ENCODE data around the gene RPUSD1. TPM values are rescaled to one million over a fixed set of nuclear protein-coding genes. Genes with fewer than 3 reads are reported as not detected.
"Not testable (repeated sequence)": the region's sequence is repeated elsewhere in the genome, so short reads cannot be mapped to it uniquely, and the experiment has no call there.

The RPUSD1 gene
- total RNA-seq, 1 donor from 2014 or later = 9.7 TPM

DNA sequence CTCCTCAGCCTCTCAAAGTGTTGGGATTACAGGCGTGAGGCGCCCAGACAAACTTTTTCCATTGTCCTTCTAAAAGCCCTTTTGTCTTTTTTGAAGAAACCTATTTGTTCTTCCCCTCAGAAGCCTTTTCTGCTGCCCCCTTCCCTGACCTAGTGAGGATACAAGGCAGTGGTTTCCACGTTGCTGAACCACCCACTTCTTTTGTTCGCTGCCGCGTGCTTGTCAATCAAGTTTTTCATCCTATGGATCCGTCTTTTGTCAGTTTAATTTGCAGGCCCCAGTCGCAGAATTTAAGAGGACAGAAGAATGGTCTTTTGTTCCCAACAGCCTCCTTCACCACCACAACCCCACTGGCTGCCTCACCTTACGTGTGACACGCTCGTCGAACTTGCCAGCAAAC, 32.6 kb upstream of the RPUSD1 start:
- ATAC-seq = no peak
- intact Hi-C loops (cut with DNase I) = no loop called here

DNA sequence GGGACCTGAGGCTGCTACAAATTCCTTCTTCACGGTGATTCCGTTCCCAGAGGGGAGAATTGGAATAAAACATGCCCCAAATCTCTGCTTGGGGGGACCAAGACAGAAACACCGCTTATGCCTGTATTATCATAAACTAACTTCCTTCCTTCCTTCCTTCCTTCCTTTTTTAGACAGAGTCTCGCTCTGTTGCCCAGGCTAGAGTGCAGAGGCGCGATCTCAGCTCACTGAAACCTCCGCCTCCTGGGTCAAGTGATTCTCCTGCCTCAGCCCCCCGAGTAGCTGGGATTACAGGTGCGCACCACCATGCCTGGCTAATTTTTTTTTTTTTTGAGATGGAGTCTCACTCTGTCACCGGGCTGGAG, 31.8 kb upstream of the RPUSD1 start:
- intact Hi-C loops (cut with DNase I); ATAC-seq; DNase-seq (ENCODE audit: missing footprints): not testable (repeated sequence)

More for the DNA sequence above, 32.6 kb upstream of the RPUSD1 start:
- DNase-seq (ENCODE audit: missing footprints) = no peak

DNA sequence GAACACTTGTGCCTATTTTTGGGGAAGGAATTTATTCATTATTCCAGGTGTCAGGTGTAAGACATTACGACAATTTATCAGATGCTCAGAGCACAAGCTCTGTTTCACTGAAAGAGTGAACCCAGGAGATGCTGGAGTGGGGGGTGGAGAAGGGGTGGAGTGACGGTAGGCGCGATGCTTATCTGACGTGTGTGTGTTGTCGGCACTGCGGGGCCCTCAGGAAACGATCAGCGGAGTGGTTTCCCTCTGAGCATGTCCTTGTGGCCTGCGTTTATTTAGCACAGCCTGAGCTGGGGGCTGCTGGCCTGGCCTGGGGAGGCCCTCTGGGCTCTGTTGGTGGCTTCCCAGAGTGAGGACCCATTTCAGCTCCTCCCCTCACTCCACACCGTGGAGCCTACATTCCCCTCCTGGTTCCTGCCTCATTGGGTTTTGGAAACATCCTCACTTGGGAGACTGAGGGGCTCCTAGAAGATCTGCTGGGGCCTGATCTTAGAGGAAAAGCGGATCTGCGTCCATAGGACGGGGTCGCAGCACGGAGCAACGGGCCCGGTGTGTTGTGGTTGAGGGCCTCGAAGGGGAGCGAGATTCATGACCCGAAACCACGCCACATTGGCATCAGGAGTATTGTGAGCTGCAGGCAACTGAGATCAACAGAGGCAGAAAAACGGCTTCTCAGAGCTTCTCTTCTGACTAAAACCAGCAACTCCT, 31.3 kb upstream of the RPUSD1 start:
- DNase-seq (ENCODE audit: missing footprints) (no peak), ATAC-seq (no peak)
- intact Hi-C loops (cut with DNase I) = no loop called here

DNA sequence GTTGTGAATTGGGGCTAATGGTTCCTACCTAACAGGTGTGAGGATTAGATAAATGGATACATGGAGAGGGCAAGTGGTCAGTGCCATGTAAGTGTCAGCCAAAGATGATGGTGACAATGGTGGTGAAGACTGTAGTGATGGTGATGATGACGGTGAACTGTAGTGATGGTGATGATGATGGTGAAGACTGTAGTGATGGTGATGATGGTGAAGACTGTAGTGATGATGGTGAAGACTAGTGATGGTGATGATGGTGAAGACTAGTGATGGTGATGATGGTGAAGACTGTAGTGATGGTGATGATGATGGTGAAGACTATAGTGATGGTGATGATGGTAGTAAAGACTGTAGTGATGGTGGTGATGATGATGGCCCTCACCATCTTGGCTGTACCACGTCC, 30.4 kb upstream of the RPUSD1 start:
- intact Hi-C loops (cut with DNase I) = no loop called here
- DNase-seq (ENCODE audit: missing footprints) (no peak), ATAC-seq (no peak)

DNA sequence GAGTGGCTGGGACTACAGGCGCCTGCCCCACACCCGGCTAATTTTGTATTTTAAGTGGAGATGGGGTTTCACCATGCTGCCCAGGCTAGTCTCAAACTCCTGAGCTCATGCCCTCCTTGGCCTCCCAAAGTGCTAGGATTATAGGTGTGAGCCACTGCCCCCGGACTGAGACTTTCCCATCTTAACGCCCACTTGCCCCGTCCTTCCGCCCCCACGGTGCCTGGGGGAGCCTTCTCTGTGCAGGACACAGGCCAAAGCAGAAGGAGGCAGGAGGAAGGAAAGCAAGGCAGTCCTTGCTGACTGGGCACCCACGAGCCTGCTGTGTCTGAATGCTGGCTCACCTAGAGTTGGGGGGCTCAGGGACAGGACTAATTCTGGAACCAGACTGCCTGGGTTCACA, 30.0 kb upstream of the RPUSD1 start:
- DNase-seq (ENCODE audit: missing footprints) (no peak), ATAC-seq (no peak)
- intact Hi-C loops (cut with DNase I) = no loop called here

DNA sequence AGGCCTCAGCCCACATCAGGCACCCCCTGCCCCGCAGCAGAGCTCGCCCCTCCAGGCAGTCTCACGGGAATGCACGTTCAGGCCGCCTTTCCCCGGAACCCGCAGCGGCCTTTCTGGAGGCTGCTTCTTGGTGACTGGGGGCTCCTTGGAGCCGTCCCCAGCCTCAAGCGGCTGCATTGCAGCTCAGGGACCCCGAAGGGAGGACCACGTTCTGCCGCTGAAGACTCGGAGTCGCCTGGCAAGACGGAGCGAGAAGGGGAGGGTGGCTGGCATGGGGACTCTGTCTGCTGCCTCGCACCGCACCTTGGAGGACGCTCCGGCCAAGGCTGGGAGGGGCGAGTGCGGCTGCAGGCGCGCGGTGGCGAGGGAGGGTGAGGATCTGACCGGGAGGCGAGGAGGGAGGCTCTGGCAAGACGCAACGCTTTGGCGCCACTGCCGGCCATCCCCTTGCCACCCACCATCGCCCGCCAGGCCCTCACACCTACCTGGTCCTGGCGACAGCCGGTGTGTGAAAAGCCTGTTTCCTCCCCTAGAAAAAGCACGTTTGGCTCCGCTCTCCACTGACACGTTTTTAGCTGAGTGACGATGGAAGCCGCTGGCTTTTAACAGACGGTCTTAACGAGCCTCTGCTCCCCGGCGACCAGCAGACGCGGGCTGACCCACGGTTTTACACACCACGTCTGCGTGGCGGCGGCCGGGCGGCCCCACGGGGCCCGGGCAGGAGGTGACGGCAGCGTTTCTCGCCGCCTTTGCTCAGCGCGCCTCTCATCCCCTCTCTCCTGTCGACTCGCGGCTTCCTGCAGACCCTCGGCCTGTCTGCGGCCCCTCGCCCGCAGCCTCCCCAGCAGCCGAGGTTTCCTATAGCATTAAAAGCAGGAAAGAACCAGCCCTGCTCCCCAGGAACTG, 29.1 kb upstream of the RPUSD1 start:
- intact Hi-C loops (cut with DNase I) = no loop called here
- ATAC-seq (no peak), DNase-seq (ENCODE audit: missing footprints) (no peak)

DNA sequence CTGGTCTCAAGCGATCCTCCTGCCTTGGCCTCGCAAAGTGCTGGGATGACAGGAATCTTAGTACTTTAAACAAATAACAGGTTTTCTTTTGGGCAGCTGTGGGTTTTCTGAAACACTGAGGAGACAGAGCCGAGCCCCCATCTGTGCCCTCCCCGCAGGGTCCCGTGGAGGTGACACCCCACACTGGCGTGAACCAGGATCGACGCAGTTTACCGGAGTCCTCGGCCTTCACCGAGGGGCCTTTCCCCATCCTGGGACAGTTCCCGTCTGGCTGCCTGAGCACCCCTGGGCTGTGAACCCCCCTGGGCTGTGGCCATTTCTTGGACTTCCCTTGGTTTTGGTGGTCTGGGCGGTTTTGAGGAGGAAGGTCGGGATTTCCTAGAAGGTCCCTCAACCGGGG, 27.7 kb upstream of the RPUSD1 start:
- intact Hi-C loops (cut with DNase I) = no loop called here
- no peak for DNase-seq (ENCODE audit: missing footprints)
- ATAC-seq = no peak

DNA sequence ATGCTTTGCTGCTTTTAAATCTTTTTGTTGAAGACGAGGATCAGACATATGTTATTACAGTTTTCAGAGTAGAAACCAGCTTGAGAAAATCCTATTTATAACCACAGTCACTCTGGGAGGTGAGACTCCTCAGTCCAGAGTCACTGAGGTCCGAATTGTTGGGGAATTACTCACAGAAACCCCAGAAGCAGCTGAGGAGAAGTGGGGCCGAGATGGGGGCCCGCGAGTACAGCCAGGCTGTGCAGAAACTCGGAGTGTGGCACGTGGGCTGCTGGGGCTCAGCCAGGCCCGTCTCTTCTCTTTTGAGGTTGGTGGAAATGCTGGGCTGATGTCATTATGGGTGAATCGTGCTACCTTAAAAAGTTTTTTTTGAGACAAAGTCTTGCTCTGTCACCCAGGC, 26.8 kb upstream of the RPUSD1 start:
- DNase-seq (ENCODE audit: missing footprints) = no peak
- intact Hi-C loops (cut with DNase I) = no loop called here
- no peak for ATAC-seq

DNA sequence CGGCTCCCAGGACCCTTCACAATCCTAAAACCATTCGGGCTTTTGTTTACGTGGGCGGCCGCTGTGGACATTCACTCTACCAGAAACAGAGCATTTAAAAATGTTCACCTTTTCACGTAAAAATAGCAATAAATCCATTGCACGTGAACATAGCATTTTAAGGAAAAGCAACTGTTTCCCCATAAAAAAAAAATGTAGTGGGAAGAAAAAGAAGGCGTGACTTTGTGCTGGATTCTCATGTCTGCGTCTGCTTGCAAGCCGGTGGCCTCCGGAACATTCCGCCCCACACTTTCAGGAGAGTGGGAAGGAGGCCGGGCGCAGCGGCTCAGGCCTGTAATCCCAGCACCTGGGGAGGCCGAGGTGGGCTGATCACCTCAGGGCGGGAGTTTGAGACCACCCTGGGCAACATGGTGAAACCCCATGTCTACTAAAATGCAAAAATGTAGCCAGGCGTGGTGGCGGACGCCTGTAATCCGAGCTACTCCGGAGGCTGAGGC, 25.8 kb upstream of the RPUSD1 start:
- ATAC-seq (no peak), DNase-seq (ENCODE audit: missing footprints) (no peak)
- intact Hi-C loops (cut with DNase I) = loop anchor here (1.0 to 2.0 kb wide), 2 partner anchors 241 to 289 kb away; no protein-coding TSS in a partner anchor

DNA sequence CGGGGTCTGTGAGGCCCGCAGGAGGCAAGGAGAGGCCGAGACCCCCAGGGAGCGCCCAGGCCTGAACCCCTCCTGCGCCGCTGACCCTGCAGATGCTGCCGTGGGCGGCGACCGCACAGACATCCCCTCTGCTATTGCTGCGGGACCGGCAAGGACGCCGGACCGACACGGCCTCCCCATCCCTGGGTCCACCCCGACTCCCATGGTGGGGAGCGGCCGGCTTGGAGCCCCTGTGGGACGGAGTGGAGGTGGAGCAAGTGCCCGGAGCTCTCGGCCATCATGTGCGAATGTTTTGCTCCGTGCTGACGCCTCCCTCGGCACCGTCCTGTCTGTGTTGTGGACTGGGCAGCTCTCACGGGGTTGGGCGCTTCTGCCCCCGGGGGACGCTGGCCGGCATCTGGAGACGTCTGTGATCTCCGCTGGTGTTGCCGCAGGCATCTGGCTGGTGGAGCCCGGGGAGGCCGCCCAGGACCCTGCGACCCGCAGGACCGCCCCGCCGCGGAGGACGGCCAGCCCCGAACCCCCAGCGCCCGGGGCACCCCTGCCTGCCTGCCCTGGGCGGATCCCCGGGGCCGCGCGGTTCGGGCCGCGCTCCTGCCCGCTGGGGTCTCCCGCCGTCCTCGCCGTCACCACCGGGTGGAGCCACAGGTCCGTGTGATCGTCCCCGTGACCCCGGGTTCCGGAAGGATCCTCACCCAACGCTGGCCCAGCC, 25.2 kb upstream of the RPUSD1 start:
- DNase-seq (ENCODE audit: missing footprints) (no peak), ATAC-seq (peak; percentile 76)
- intact Hi-C loops (cut with DNase I) = loop anchor here (1.0 to 2.0 kb wide), 2 partner anchors 242 to 289 kb away; no protein-coding TSS in a partner anchor

DNA sequence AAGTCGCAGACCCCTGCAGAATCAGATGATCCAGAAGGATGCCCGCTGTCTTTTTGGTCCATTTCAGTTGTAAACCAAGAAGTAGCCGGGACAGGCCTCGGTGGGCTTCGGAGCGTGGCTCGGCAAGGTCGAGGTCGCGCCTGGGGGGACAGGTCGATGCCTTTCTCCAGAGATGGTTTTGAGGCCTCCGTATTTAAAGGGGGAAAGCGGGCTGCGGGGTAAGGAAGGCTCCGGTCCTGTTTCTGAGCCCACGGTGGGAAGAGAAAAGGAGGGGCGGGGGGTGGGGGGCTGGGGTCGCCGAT, 19.9 kb upstream of the RPUSD1 start:
- intact Hi-C loops (cut with DNase I) = no loop called here
- ATAC-seq = no peak
- no peak for DNase-seq (ENCODE audit: missing footprints)

DNA sequence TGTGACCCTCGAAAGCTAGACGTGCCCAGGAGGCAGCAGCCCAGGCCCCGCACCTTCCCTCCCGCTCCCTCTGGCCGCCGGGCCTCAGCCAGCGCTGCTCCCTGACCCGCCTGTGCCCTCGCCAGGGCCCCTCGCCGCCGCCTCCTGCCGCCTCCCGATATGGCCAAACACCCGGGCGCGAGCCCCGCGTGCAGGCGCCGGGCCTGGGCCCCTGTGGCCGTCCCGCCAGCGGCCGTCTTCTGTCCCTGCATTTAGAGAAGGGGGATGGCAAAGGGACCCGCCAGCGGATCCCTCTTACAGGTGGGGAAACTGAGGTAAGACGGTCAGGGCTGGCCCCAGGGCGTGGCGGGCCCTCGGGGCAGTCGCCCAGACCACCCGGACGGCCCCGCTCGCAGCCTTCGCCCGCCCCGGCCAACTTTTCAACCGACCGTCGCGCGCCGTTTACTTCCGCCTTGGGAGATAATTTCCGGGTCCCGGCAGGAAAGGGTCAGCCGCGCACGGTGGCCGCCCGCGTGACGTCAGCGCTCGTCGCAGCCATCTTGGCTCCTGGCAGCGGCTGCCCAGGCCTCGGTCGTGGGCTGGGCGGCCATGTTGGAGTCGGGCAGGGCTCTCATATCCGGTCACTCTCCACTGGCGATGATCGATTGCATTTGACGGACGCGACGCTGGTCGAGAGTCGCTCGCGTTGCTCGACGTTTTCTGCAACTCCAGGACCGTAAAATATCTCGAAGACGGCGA, 19.3 kb upstream of the RPUSD1 start:
- intact Hi-C loops (cut with DNase I) = no loop called here
- DNase-seq (ENCODE audit: missing footprints) = peak; percentile 97
- ATAC-seq = peak; percentile 98

DNA sequence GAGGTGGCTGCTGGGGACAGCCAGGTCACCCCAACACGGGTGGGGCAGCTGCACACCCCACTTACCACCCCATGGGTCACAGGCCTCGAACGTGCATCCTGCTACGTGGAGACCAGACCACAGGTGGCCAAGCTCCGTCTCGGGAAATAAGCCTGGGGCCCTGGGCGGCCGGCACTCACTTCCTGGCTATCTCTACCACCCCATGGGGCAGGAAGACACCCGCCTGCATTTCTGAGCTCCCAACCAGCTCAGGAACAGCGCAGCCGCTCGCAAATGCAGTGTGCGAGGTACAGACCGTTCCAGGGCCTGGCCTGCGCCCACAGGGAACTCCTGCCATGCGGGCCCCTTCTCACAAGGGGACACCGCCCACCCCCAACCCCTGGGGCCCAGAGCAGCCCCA, 17.3 kb upstream of the RPUSD1 start:
- no peak for ATAC-seq
- intact Hi-C loops (cut with DNase I) = no loop called here
- DNase-seq (ENCODE audit: missing footprints) = no peak

DNA sequence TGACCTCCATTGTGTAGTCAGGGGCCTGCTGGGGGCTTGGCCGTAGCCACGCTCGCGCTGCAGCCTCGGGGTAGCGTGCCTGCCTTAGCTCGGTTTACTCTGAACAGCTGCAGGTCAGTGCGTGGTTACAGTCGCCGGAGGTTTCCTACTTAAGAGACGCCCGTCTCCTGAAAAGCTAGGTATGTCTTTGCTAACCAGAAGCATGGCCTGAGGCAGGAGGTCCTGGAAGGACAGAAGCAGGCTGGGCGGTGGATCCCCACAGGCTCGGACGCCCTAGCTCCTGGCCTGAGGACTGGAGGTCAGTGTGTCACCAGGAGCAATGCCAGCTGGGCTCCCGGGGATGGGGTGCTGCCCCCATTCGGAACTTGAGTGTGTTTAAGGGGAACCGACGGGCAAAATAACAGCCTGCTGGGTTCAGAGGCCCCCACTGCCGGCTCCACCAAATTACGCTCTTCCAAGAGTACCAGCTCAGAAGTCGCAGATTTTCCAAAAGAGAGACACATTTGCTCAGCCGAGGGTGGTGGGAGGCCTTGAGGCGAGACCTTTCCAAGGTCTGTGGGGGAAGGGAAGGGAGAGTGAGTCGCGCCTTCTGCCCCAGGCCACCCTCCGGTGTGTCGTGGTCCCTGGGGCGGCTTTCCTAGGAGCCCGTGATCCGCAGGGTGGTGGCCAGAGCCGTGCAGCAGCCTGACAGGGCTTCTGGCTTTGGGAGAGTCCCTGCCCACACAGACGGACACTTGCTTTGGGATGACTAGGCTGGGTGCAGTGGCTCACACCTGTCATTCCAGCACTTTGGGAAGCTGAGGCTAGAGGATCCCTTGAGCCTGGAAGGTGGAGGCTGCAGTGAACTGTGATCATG, 16.2 kb upstream of the RPUSD1 start:
- intact Hi-C loops (cut with DNase I) = no loop called here
- no peak for DNase-seq (ENCODE audit: missing footprints)
- ATAC-seq = no peak

DNA sequence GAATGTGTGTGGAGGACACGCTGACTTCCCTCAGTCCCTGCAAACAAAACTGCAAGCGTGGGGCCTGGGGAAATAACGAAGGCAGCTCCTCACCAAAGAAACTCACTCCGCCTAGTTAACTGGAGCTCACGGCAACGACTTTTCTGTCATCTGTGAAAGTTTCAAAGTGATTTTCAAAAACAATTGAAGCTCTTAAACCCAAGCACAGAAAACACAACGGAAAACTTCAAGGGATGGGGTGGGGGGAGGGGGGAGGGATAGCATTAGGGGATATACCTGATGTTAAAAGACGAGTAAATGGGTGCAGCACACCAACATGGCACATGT, 15.5 kb upstream of the RPUSD1 start:
- ATAC-seq = no peak
- intact Hi-C loops (cut with DNase I) = no loop called here
- no peak for DNase-seq (ENCODE audit: missing footprints)

DNA sequence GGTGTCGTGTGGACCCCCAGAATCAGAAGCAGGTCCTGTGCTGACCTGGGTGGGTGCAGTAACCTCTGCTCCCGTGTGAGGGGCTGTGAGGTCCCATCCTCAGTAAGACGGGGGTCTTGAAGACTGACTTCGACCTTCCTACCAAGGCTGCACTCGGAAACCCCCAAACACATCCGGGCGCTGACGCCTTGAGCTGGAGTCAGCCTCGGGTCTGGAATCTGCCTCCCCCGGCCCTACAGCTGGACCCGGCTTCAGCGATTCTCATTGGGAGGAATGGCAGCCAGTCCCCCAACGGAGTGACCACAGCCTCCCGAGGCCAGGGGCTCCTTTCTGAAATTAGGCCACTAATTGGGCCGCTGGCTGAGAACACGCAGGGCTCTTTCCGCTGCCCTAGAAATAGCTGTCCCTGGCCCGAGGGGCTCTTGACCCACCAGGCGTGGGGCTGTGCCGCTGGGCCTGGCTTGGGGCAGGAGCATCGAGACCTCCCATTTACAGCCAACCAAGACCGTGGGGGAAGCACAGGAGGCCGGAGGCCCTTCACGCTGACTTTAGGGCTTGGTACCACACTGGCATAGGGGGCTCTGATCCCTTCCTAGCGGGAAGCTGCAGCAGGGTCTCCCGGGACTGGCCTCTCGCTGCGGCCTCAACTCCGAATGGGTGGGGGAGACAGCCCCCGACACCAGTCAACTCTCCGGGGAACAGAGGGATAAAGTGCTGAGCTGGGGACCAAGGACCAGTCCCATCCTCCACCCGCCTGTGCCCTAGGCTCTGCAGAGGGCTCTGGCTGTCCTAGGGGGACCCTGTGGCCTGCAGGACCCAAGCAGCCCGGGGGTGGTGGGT, 15.0 kb upstream of the RPUSD1 start:
- DNase-seq (ENCODE audit: missing footprints) = no peak
- no peak for ATAC-seq
- intact Hi-C loops (cut with DNase I) = no loop called here

DNA sequence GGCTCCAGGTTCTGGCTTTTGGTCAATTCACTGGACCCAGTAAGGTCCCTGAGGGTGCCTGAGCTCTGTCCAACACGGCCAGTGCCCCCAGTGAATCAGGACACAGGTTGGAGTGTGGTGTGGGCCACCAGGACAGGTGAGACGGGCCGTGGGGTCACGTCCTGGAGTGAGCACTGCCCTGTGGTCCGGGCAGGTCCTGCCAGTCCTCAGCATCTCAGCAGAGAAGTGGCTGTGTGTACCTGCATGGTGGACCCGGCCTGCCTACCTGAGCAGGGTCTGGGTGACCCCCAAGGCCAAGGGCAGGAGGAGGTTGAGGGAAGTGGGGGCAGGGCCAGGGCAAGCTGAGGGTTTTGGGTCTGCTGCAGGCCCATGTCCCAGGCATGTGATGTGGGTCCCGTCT, 14.3 kb upstream of the RPUSD1 start:
- ATAC-seq (no peak), DNase-seq (ENCODE audit: missing footprints) (no peak)
- intact Hi-C loops (cut with DNase I) = no loop called here
